ENCODE results near the gene RPA3.

The RPA3 gene

DNA sequence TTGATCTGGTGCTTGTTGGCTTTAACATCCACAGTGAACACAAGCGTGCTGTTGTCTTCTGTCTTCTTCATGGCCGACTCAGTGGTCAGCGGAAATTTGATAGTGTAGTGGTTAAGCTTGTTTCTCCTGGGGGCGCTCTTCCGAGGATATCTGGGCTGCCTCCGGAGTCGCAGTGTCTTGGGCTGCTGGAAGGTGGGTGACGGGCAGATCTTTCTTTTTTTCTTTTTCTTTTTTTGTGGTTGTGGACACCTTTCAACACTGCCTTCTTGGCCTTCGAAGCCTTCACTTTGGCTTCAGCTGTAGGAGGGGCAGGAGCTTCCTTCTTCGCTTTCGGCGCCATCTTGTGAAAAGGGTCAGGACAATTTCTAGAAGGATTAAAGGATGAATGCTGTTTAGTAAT lies 23.8 kb upstream of the RPA3 start:
- no peak overlapping the region for H3K4me3 ChIP-seq (ENCODE audit: control insufficient read depth in 1 of 7, extremely low read depth in 1 of 7, insufficient read depth in 4 of 7, low read depth in 2 of 7, low read length in 6 of 7)
- no peak for DNase-seq
- no peaks in the 10 kb centered on the region for H3K9me3 ChIP-seq (ENCODE audit: control extremely low read depth in 1 of 5, control insufficient read depth in 4 of 5, insufficient read depth in 2 of 5, low read depth in 1 of 5, low read length in 4 of 5)
- no peaks in the 10 kb centered on the region for H3K27me3 ChIP-seq (replicated peaks in 2 of 5; ENCODE audit: control insufficient read depth in 4 of 5, insufficient read depth in 5 of 5, low read length in 4 of 5)
- no peaks in the 10 kb centered on the region for H3K36me3 ChIP-seq (ENCODE audit: control insufficient read depth in 4 of 4, insufficient read depth in 4 of 4, low read length in 3 of 4)
- ChIA-PET CTCF (no interaction called here), POLR2A (no interaction called here)
- no peaks in the 10 kb centered on the region for H3K4me1 ChIP-seq (ENCODE audit: control extremely low read depth in 1 of 4, control insufficient read depth in 4 of 4, insufficient read depth in 4 of 4, low read length in 3 of 4)
- no peak overlapping the region for H3K27ac ChIP-seq (ENCODE audit: insufficient read depth in 1 of 2, low read depth in 1 of 2, low read length in 2 of 2, poor library complexity in 1 of 2, severe bottlenecking in 2 of 2)
- WGBS (ENCODE audit: insufficient coverage), result 98% methylated on average over 9 of the region's 12 CpGs

DNA sequence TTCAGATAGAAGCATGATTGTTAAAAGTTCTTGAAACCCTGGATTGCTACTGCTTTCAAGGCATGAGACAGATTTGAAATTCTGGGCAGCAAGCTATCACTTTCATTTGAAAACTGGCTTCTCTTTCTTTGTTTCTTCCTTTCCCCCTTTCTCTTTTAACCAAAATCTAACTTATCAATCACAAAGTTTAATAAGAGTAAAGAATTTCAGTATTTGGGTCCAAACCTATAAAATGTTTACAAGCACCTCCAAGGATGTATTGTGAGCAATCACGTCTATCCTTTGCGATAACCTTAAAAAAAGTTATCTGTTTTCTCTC lies 21.6 kb upstream of the RPA3 start:
- no peak overlapping the region for H3K27ac ChIP-seq (ENCODE audit: insufficient read depth in 1 of 2, low read depth in 1 of 2, low read length in 2 of 2, poor library complexity in 1 of 2, severe bottlenecking in 2 of 2)
- no peaks in the 10 kb centered on the region for H3K9me3 ChIP-seq (ENCODE audit: control extremely low read depth in 1 of 5, control insufficient read depth in 4 of 5, insufficient read depth in 2 of 5, low read depth in 1 of 5, low read length in 4 of 5)
- H3K4me1 ChIP-seq (ENCODE audit: control extremely low read depth in 1 of 4, control insufficient read depth in 4 of 4, insufficient read depth in 4 of 4, low read length in 3 of 4), result no peaks in the 10 kb centered on the region
- no CpG with 5 or more reads among the region's 2 CpGs for WGBS (ENCODE audit: insufficient coverage)
- H3K36me3 ChIP-seq (ENCODE audit: control insufficient read depth in 4 of 4, insufficient read depth in 4 of 4, low read length in 3 of 4), result no peaks in the 10 kb centered on the region
- DNase-seq, result no peak
- no peaks in the 10 kb centered on the region for H3K27me3 ChIP-seq (replicated peaks in 2 of 5; ENCODE audit: control insufficient read depth in 4 of 5, insufficient read depth in 5 of 5, low read length in 4 of 5)
- ChIA-PET POLR2A (no interaction called here), CTCF (no interaction called here)
- no peak overlapping the region for H3K4me3 ChIP-seq (ENCODE audit: control insufficient read depth in 1 of 7, extremely low read depth in 1 of 7, insufficient read depth in 4 of 7, low read depth in 2 of 7, low read length in 6 of 7)

- Histone ChIP-seq H3K27ac (ENCODE audit: insufficient read depth in 1 of 2, low read depth in 1 of 2, low read length in 2 of 2, poor library complexity in 1 of 2, severe bottlenecking in 2 of 2) (no peak overlapping the region), H3K36me3 (ENCODE audit: control insufficient read depth in 4 of 4, insufficient read depth in 4 of 4, low read length in 3 of 4) (no peaks in the 10 kb centered on the region), H3K4me1 (ENCODE audit: control extremely low read depth in 1 of 4, control insufficient read depth in 4 of 4, insufficient read depth in 4 of 4, low read length in 3 of 4) (no peaks in the 10 kb centered on the region), H3K4me3 (ENCODE audit: control insufficient read depth in 1 of 7, extremely low read depth in 1 of 7, insufficient read depth in 4 of 7, low read depth in 2 of 7, low read length in 6 of 7) (no peak overlapping the region), H3K27me3 (replicated peaks in 2 of 5; ENCODE audit: control insufficient read depth in 4 of 5, insufficient read depth in 5 of 5, low read length in 4 of 5) (no peaks in the 10 kb centered on the region), H3K9me3 (ENCODE audit: control extremely low read depth in 1 of 5, control insufficient read depth in 4 of 5, insufficient read depth in 2 of 5, low read depth in 1 of 5, low read length in 4 of 5) (no peaks in the 10 kb centered on the region)
- ChIA-PET CTCF (interaction anchor here (1.1 kb wide), 1 partner anchor 9 kb away, joined by 3 read pairs; no protein-coding TSS in a partner anchor), POLR2A (interaction anchor here (0.7 kb wide), 1 partner anchor 534 kb away, joined by 3 read pairs; no protein-coding TSS in a partner anchor)
- no peak for DNase-seq
- 100% methylated on average over 2 of the region's 4 CpGs for WGBS (ENCODE audit: insufficient coverage)
Observed at GRCh38 chr7:7739204-7740036, 21.0 kb upstream of the RPA3 start.

- no peaks in the 10 kb centered on the region for H3K9me3 ChIP-seq (ENCODE audit: control extremely low read depth in 1 of 5, control insufficient read depth in 4 of 5, insufficient read depth in 2 of 5, low read depth in 1 of 5, low read length in 4 of 5)
- no peaks in the 10 kb centered on the region for H3K27me3 ChIP-seq (replicated peaks in 2 of 5; ENCODE audit: control insufficient read depth in 4 of 5, insufficient read depth in 5 of 5, low read length in 4 of 5)
- no peak overlapping the region for H3K4me3 ChIP-seq (ENCODE audit: control insufficient read depth in 1 of 7, extremely low read depth in 1 of 7, insufficient read depth in 4 of 7, low read depth in 2 of 7, low read length in 6 of 7)
- no peak for DNase-seq
- ChIA-PET CTCF (interaction anchor here (1.1 kb wide), 1 partner anchor 10 kb away, joined by 3 read pairs; no protein-coding TSS in a partner anchor), POLR2A (no interaction called here)
- H3K27ac ChIP-seq (ENCODE audit: insufficient read depth in 1 of 2, low read depth in 1 of 2, low read length in 2 of 2, poor library complexity in 1 of 2, severe bottlenecking in 2 of 2), result no peak overlapping the region
- H3K4me1 ChIP-seq (ENCODE audit: control extremely low read depth in 1 of 4, control insufficient read depth in 4 of 4, insufficient read depth in 4 of 4, low read length in 3 of 4), result no peaks in the 10 kb centered on the region
- H3K36me3 ChIP-seq (ENCODE audit: control insufficient read depth in 4 of 4, insufficient read depth in 4 of 4, low read length in 3 of 4), result no peaks in the 10 kb centered on the region
- WGBS (ENCODE audit: insufficient coverage), result 96% methylated on average over 3 of the region's 3 CpGs
Observed at GRCh38 chr7:7738622-7739021, 20.2 kb upstream of the RPA3 start.

DNA sequence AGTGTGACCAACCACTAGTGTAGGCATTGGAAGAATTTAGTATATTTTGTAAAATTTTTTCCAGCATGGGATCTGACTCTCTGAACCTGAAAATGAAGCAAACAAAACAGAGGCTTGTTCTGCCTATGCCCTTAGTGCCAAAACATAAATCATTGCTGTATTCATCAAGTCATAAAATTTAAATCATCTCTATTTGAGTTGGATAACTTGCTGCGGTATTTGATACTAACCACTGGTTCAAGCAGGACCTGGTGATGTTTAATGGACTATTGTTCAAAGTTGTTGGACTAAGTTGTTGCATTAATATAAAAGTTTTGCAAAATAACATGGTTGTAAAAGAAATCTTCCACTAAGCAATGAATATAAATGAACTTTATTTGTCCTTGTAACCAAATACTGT lies 19.8 kb upstream of the RPA3 start:
- Histone ChIP-seq H3K4me3 (ENCODE audit: control insufficient read depth in 1 of 7, extremely low read depth in 1 of 7, insufficient read depth in 4 of 7, low read depth in 2 of 7, low read length in 6 of 7) (no peak overlapping the region), H3K9me3 (ENCODE audit: control extremely low read depth in 1 of 5, control insufficient read depth in 4 of 5, insufficient read depth in 2 of 5, low read depth in 1 of 5, low read length in 4 of 5) (no peaks in the 10 kb centered on the region), H3K27ac (ENCODE audit: insufficient read depth in 1 of 2, low read depth in 1 of 2, low read length in 2 of 2, poor library complexity in 1 of 2, severe bottlenecking in 2 of 2) (no peak overlapping the region), H3K27me3 (replicated peaks in 2 of 5; ENCODE audit: control insufficient read depth in 4 of 5, insufficient read depth in 5 of 5, low read length in 4 of 5) (no peaks in the 10 kb centered on the region), H3K36me3 (ENCODE audit: control insufficient read depth in 4 of 4, insufficient read depth in 4 of 4, low read length in 3 of 4) (no peaks in the 10 kb centered on the region), H3K4me1 (ENCODE audit: control extremely low read depth in 1 of 4, control insufficient read depth in 4 of 4, insufficient read depth in 4 of 4, low read length in 3 of 4) (no peaks in the 10 kb centered on the region)
- no peak for DNase-seq
- ChIA-PET CTCF (interaction anchor here (1.1 to 2.7 kb wide), 2 partner anchors 10 to 23 kb away, joined by 3 to 9 read pairs; no protein-coding TSS in a partner anchor), POLR2A (no interaction called here)
- no CpG with 5 or more reads among the region's 1 CpG for WGBS (ENCODE audit: insufficient coverage)

DNA sequence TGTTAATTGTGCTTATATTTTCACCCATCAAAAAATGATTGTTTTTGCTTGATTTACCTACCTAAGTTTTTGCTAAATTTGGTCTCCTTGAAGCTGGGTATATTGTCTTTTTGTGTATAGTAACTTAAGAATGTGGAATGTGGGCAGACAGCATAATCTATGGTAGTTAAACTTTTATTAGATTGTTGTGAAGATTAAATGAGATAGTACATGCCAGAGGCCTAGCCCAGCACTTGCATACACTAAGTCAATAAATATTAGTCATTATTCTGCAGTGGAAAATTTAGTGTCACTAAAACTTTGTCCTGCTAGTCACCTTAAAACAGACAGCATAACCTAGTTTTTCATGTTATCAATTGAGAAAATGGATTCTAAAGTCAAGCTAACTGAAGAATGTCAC lies 19.3 kb upstream of the RPA3 start:
- no peaks in the 10 kb centered on the region for H3K36me3 ChIP-seq (ENCODE audit: control insufficient read depth in 4 of 4, insufficient read depth in 4 of 4, low read length in 3 of 4)
- no peak overlapping the region for H3K4me3 ChIP-seq (ENCODE audit: control insufficient read depth in 1 of 7, extremely low read depth in 1 of 7, insufficient read depth in 4 of 7, low read depth in 2 of 7, low read length in 6 of 7)
- no peaks in the 10 kb centered on the region for H3K27me3 ChIP-seq (replicated peaks in 2 of 5; ENCODE audit: control insufficient read depth in 4 of 5, insufficient read depth in 5 of 5, low read length in 4 of 5)
- POLR2A ChIA-PET, result no interaction called here
- CTCF ChIA-PET, result interaction anchor here (2.7 kb wide), 1 partner anchor 23 kb away, joined by 9 read pairs; no protein-coding TSS in a partner anchor
- H3K4me1 ChIP-seq (ENCODE audit: control extremely low read depth in 1 of 4, control insufficient read depth in 4 of 4, insufficient read depth in 4 of 4, low read length in 3 of 4), result no peaks in the 10 kb centered on the region
- no peak overlapping the region for H3K27ac ChIP-seq (ENCODE audit: insufficient read depth in 1 of 2, low read depth in 1 of 2, low read length in 2 of 2, poor library complexity in 1 of 2, severe bottlenecking in 2 of 2)
- H3K9me3 ChIP-seq (ENCODE audit: control extremely low read depth in 1 of 5, control insufficient read depth in 4 of 5, insufficient read depth in 2 of 5, low read depth in 1 of 5, low read length in 4 of 5), result no peaks in the 10 kb centered on the region
- DNase-seq, result no peak

DNA sequence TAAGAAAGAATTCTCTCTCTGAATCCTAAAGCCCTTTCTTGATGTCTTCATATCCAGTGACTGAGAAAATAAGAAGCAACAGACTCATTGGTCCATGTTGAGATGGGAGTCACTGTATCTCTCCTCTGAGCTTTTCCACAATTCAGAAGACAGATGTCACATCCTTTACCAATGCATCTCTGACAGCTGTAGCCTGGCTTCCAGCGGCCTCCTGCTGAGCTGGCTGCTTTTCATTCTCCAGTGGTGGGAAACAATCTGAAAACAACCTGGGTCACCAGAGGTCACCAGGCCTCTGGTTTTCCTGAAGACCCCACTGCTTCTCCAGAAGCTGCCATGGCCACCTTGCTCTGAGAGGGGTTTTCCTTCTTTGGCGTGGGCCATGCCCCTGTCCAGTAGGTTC lies 18.3 kb upstream of the RPA3 start:
- H3K9me3 ChIP-seq (ENCODE audit: control extremely low read depth in 1 of 5, control insufficient read depth in 4 of 5, insufficient read depth in 2 of 5, low read depth in 1 of 5, low read length in 4 of 5), result no peaks in the 10 kb centered on the region
- H3K4me1 ChIP-seq (ENCODE audit: control extremely low read depth in 1 of 4, control insufficient read depth in 4 of 4, insufficient read depth in 4 of 4, low read length in 3 of 4), result no peaks in the 10 kb centered on the region
- CTCF ChIA-PET, result interaction anchor here (2.7 kb wide), 1 partner anchor 24 kb away, joined by 9 read pairs; no protein-coding TSS in a partner anchor
- no peak overlapping the region for H3K4me3 ChIP-seq (ENCODE audit: control insufficient read depth in 1 of 7, extremely low read depth in 1 of 7, insufficient read depth in 4 of 7, low read depth in 2 of 7, low read length in 6 of 7)
- no peaks in the 10 kb centered on the region for H3K27me3 ChIP-seq (replicated peaks in 2 of 5; ENCODE audit: control insufficient read depth in 4 of 5, insufficient read depth in 5 of 5, low read length in 4 of 5)
- no peak overlapping the region for H3K27ac ChIP-seq (ENCODE audit: insufficient read depth in 1 of 2, low read depth in 1 of 2, low read length in 2 of 2, poor library complexity in 1 of 2, severe bottlenecking in 2 of 2)
- no peaks in the 10 kb centered on the region for H3K36me3 ChIP-seq (ENCODE audit: control insufficient read depth in 4 of 4, insufficient read depth in 4 of 4, low read length in 3 of 4)
- WGBS (ENCODE audit: insufficient coverage), result 100% methylated on average over 1 of the region's 2 CpGs
- DNase-seq, result no peak
- POLR2A ChIA-PET, result no interaction called here
